Upper lobe of left lung (tissue), 6 donors: ENCODE data around the gene ARHGEF10L. TPM values are rescaled to one million over a fixed set of nuclear protein-coding genes. Genes with fewer than 3 reads are reported as not detected.

Experiments used
- ATAC-seq, 2 donors: fragments of 200-7000 bp; cut with Tn5 transposase; one replicate each; pipeline ENCODE4 v1.9.1; 2022; ENCODE audit warnings: mild to moderate bottlenecking in 2 of 2, moderate library complexity in 2 of 2; ENCODE audit not compliant: low FRiP score in 2 of 2
- DNase-seq, 2 donors: peaks; one replicate each; pipeline ENCODE4 v3.0.0-alpha.2; 2019 to 2020
- H3K27ac ChIP-seq, 4 donors: fragments of 200-600 bp; sonication (generic); one replicate each; pipeline ENCODE4 v1.5.1; 2016 to 2019
- H3K27me3 ChIP-seq, 4 donors: fragments of 200-600 bp; sonication (generic); one replicate each; pipeline ENCODE4 v1.5.1; 2017 to 2019
- H3K36me3 ChIP-seq, 4 donors: fragments of 200-600 bp; sonication (generic); one replicate each; pipeline ENCODE4 v1.5.1; 2016 to 2019
- H3K4me1 ChIP-seq, 4 donors: fragments of 200-600 bp; sonication (generic); one replicate each; pipeline ENCODE4 v1.5.1; 2018 to 2019
- H3K4me3 ChIP-seq, 4 donors: fragments of 200-600 bp; sonication (generic); one replicate each; pipeline ENCODE4 v1.5.1; 2017 to 2019; ENCODE audit warnings: mild to moderate bottlenecking in 2 of 4, moderate library complexity in 1 of 4
- H3K9me3 ChIP-seq, 4 donors: fragments of 200-600 bp; sonication (generic); one replicate each; pipeline ENCODE4 v1.5.1; 2018 to 2019
- EP300 ChIP-seq, 4 donors: sonication (generic); formaldehyde crosslinking; IDR thresholded peaks; one replicate each; pipeline ENCODE4 v1.5.1; 2017; ENCODE audit warnings: antibody characterized with exemption in 4 of 4, control low read depth in 2 of 4
- POLR2A ChIP-seq, 4 donors: fragments of 450-650 bp; IDR thresholded peaks; one replicate each; pipeline ENCODE4 v1.5.1; 2016 to 2017; ENCODE audit warnings: antibody characterized with exemption in 4 of 4, mild to moderate bottlenecking in 2 of 4
- POLR2AphosphoS5 ChIP-seq, 2 donors: sonication (generic); formaldehyde crosslinking; IDR thresholded peaks; one replicate each; pipeline ENCODE4 v1.5.1; 2017; ENCODE audit warnings: antibody characterized with exemption in 2 of 2
- WGBS, 2 donors: methylation state at CpG; one replicate each; pipeline ENCODE4 v1.1.5; 2017 to 2018; 5-methylcytosine and 5-hydroxymethylcytosine counted together
- total RNA-seq, 6 donors: library from RNA; depleted of rRNA in 4 of 6; stranded (reverse); fragments of >200 nt in 4 of 6; gene quantifications; one replicate each; pipeline versions ENCODE4 v1.1.0 to v1.2.1, GENCODE V29; 2016 to 2021
- TF ChIP-seq, protein P1 (sequence below), 6 experiments: fragments of 450-650 bp in 4 of 6; fragments of 200-600 bp in 2 of 6; sonication (generic) in 2 of 6; IDR thresholded peaks; one replicate each; pipeline ENCODE4 v1.5.1; 2016 to 2019; ENCODE audit warnings: antibody characterized with exemption in 6 of 6
- donor health status: DM: no; HTN: no; CAD: no; lungs with moderate emphysema.
- donor health status: DM: no; HTN: yes; CAD: no; lungs with severe emphysema.

ARHGEF10L gene
- total RNA-seq, 6 donors from 2014 or later, result 17.6 to 172 (median 50.0) TPM

DNA sequence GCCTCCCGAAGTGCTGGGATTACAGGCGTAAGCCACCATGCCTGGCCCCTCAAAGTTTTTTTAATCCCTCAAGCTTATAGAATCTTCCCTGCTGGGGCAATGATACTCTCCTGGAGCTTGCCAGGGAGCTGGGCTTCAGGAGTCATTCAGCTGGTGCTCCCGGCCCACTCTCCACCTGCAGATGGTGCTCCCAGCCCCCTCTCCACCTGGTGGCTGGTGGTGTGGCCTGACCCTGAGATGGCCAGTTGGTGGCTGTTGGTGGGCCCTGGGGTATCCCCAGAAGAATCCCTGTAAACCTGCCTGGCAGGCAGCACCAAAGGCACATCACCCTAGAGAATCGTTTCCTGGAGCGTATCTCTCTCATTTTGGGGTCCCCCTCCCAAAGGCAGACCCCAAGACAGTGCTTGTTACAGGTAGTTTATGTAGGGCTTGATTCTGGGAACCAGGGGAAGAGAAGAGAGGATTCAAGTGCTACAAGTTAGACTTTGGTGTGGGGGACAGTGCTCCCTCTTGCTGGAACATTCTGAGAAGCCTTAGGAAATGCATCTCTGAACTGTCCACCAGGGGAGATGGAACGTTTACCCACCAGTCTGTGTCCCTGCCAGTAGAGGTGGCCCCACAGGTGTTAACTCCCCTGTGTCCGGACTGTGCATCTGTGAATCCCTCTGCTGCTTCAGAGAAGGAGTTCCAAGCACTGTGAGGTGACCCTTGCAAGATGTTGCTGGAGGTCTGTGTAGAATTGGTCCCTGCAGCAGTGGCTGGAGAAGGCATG is 186.5 kb downstream of the ARHGEF10L start:
- Histone ChIP-seq H3K4me1 (no peaks in the 10 kb centered on the region), H3K9me3 (no peaks in the 10 kb centered on the region), H3K27ac (no peak overlapping the region), H3K27me3 (no peaks in the 10 kb centered on the region), H3K36me3 (no peaks in the 10 kb centered on the region), H3K4me3 (no peak overlapping the region)
- TF ChIP-seq POLR2AphosphoS5 (IDR thresholded peaks at IDR 0.05), result no peak
- no peak for TF ChIP-seq POLR2A (IDR thresholded peaks at IDR 0.05)
- TF ChIP-seq, protein P1, sequence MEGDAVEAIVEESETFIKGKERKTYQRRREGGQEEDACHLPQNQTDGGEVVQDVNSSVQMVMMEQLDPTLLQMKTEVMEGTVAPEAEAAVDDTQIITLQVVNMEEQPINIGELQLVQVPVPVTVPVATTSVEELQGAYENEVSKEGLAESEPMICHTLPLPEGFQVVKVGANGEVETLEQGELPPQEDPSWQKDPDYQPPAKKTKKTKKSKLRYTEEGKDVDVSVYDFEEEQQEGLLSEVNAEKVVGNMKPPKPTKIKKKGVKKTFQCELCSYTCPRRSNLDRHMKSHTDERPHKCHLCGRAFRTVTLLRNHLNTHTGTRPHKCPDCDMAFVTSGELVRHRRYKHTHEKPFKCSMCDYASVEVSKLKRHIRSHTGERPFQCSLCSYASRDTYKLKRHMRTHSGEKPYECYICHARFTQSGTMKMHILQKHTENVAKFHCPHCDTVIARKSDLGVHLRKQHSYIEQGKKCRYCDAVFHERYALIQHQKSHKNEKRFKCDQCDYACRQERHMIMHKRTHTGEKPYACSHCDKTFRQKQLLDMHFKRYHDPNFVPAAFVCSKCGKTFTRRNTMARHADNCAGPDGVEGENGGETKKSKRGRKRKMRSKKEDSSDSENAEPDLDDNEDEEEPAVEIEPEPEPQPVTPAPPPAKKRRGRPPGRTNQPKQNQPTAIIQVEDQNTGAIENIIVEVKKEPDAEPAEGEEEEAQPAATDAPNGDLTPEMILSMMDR (IDR thresholded peaks at IDR 0.05), result no peak
- no peak for TF ChIP-seq EP300 (IDR thresholded peaks at IDR 0.05)
- no peak for DNase-seq
- ATAC-seq, result peak in 1 of 2 donors; percentile 3
- 71 to 75% methylated on average over 4 to 7 of the region's 7 CpGs for WGBS, 2 donors

DNA sequence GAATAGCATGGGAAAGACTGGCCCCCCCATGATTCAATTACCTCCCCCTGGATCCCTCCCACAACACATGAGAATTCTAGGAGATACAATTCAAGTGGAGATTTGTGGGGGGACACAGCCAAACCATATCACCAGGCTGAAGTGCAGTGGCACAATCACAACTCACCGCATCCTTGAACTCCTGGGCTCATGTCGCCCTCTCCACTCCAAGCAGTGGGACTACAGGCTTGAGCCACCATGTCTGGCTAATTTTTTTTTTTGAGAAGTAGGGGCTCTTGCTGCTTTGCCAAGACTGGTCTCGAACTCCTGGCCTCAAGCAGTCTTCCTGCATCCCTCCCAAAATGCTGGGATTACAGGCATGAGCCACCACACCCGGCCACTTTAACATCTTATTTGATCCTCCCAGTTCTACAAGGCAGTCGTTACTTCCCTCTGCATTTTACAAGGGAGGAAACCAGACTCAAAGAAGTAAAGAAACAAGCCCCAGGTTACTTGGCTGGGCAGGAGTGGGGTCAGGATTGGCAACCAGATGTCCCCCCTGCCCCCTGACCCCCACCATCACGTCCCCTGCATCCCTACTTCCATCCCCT is 188.7 kb downstream of the ARHGEF10L start:
- Histone ChIP-seq H3K27ac (no peak overlapping the region), H3K4me1 (no peaks in the 10 kb centered on the region), H3K27me3 (no peaks in the 10 kb centered on the region), H3K9me3 (no peaks in the 10 kb centered on the region), H3K36me3 (no peaks in the 10 kb centered on the region), H3K4me3 (no peak overlapping the region)
- ATAC-seq (no peak), DNase-seq (no peak)
- TF ChIP-seq POLR2AphosphoS5 (IDR thresholded peaks at IDR 0.05), result no peak
- WGBS, 2 donors, result 85 to 94% methylated on average over 5 to 6 of the region's 6 CpGs

DNA sequence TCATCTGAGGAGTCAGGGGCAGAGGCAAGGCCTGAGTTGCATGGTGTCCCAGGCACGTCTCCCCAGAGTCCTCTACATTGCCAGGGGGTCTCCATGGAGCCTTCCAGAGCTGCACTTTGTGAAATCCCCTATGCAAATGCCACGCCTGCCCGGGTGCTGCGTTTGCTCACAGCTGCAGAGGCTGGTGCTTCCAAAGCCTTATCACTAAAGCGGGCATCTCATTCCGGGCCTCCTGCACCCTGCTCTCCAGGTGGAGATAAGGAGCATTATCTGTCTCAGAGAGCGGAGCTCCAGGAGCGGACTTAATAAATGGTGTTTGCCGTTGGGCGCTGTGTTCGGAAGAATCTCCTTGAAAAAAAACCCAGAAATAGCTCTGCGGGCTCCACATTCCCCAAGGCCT is 189.8 kb downstream of the ARHGEF10L start:
- Histone ChIP-seq H3K27ac (no peak overlapping the region), H3K4me1 (no peaks in the 10 kb centered on the region), H3K4me3 (no peak overlapping the region), H3K9me3 (no peaks in the 10 kb centered on the region), H3K36me3 (no peaks in the 10 kb centered on the region), H3K27me3 (no peaks in the 10 kb centered on the region)
- DNase-seq (no peak), ATAC-seq (no peak)
- WGBS, 2 donors, result 73 to 76% methylated on average over 11 to 12 of the region's 12 CpGs
- no peak for TF ChIP-seq POLR2A (IDR thresholded peaks at IDR 0.05)
- no peak for TF ChIP-seq POLR2AphosphoS5 (IDR thresholded peaks at IDR 0.05)

DNA sequence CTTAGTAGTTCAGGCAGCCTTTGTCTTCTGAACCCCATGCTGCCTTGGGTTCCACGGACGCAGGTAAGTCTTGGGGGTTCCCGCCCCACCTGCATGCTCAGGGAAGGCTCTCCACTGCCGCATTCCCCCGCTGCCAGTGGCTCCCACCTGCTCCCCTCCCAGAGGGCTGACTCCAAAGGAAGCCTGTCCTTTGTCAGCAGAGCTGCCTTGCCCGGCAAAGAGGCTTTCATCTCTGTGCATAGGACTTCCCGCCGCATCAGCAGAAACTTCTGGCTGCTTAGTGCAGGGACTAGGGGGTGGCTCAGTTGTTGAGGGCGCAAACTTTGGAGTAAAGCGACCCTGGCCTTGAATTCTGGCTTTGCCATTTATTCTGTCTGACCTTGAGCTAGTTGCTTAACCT is 190.4 kb downstream of the ARHGEF10L start:
- H3K9me3 ChIP-seq, result no peaks in the 10 kb centered on the region
- no peaks in the 10 kb centered on the region for H3K27me3 ChIP-seq
- TF ChIP-seq, protein P1 (IDR thresholded peaks at IDR 0.05), result no peak
- no peak for TF ChIP-seq POLR2A (IDR thresholded peaks at IDR 0.05)
- no peak for TF ChIP-seq POLR2AphosphoS5 (IDR thresholded peaks at IDR 0.05)
- TF ChIP-seq EP300 (IDR thresholded peaks at IDR 0.05), result no peak
- no peak for ATAC-seq
- H3K36me3 ChIP-seq, result no peaks in the 10 kb centered on the region
- no peak for DNase-seq
- 72 to 82% methylated on average over 4 to 10 of the region's 10 CpGs for WGBS, 2 donors
- H3K27ac ChIP-seq, result no peak overlapping the region
- H3K4me1 ChIP-seq, result no peaks in the 10 kb centered on the region
- no peak overlapping the region for H3K4me3 ChIP-seq

DNA sequence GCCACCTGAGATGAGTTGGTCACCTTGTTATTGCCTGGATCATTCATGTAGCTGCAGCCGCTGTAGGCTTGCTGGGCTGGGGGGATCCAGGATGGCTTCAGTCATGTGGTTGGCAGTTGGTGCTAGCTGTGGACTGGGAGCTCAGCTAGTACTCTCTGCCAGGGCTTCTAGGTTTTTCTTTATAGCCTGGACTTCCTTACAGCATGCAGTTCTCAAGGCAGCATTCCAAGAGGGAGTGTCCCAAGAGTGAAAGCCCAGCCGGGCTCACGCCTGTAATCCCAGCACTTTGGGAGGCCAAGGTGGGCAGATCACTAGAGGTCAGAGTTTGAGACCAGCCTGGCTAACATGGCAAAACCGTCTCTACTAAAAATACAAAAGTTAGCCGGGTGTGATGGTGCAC is 192.0 kb downstream of the ARHGEF10L start:
- Histone ChIP-seq H3K4me3 (no peak overlapping the region), H3K36me3 (no peaks in the 10 kb centered on the region), H3K27me3 (no peaks in the 10 kb centered on the region), H3K9me3 (no peaks in the 10 kb centered on the region), H3K27ac (no peak overlapping the region), H3K4me1 (no peaks in the 10 kb centered on the region)
- TF ChIP-seq POLR2AphosphoS5 (IDR thresholded peaks at IDR 0.05), result no peak
- TF ChIP-seq, protein P1 (IDR thresholded peaks at IDR 0.05), result no peak
- ATAC-seq (no peak), DNase-seq (no peak)
- WGBS, 2 donors, result 92% methylated on average over 5 of the region's 5 CpGs; no CpG with 5 or more reads in 1 of the 2 donors

DNA sequence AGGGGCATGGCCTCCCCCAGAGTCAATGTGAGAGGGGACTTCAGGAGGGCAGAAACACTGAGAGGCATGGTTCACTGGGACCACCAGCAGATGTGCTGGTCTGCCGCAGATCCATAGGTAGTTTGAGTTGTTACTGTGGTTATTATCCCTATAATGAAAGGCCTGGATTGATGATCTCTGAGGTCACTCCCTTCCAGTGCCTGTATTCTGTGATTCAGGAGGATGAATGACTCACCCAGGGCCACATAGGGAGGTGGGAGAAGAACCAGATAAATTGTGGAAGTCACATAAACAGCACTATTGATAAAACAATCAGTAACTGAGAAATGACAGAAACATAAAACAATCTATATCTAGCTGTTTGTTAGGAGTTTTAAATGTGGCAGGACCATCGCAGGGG is 193.0 kb downstream of the ARHGEF10L start:
- WGBS, 2 donors, result 80 to 83% methylated on average over 2 of the region's 2 CpGs
- H3K27me3 ChIP-seq, result no peaks in the 10 kb centered on the region
- no peaks in the 10 kb centered on the region for H3K4me1 ChIP-seq
- H3K9me3 ChIP-seq, result no peaks in the 10 kb centered on the region
- no peak overlapping the region for H3K4me3 ChIP-seq
- ATAC-seq (peak in 1 of 2 donors; percentile 41), DNase-seq (no peak)
- no peaks in the 10 kb centered on the region for H3K36me3 ChIP-seq
- TF ChIP-seq POLR2A (IDR thresholded peaks at IDR 0.05), result no peak
- no peak for TF ChIP-seq POLR2AphosphoS5 (IDR thresholded peaks at IDR 0.05)
- TF ChIP-seq, protein P1 (IDR thresholded peaks at IDR 0.05), result no peak
- no peak for TF ChIP-seq EP300 (IDR thresholded peaks at IDR 0.05)
- H3K27ac ChIP-seq, result no peak overlapping the region
